PC-3 (cell line): Measurements from ENCODE around the gene HINT1.

ENCODE experiments used
- CTCF ChIP-seq: fragments of 300-600 bp; sonication (generic); conservative IDR thresholded peaks from 2 replicates; pipeline ENCODE4 v1.5.1; 2017; ENCODE audit warnings: antibody characterized with exemption, low read depth, mild to moderate bottlenecking, low read length
- EZH2 ChIP-seq: fragments of 300-600 bp; sonication (generic); IDR thresholded peaks from one replicate; pipeline ENCODE4 v1.6.1; 2017; ENCODE audit warnings: antibody characterized with exemption, mild to moderate bottlenecking, low read length; ENCODE audit not compliant: unreplicated experiment
- EZH2phosphoT487 ChIP-seq: fragments of 300-600 bp; sonication (generic); IDR thresholded peaks from 2 replicates; pipeline ENCODE4 v1.6.1; 2018; ENCODE audit warnings: mild to moderate bottlenecking, antibody characterized with exemption, low read length, borderline replicate concordance

DNA sequence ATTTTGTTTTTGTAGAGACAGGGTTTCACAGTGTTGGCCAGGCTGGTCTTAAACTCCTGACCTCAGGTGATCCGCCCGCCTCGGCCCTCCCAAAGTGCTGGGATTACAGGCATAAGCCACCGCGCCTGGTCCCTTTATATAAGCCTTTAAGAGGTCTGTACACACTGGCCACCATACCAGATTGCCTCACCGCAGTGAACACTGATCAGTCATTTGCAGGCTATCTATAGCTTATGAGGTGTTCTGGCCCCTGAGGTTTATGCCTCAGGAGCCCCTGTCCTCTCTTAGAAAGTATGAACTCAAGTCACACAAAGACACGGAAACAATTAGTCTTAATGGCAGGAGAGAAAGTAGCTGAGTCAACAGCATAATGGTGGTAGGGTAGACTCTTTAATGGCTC is 14.6 kb downstream of the HINT1 start:
- TF ChIP-seq CTCF (no peak), EZH2phosphoT487 (no peak), EZH2 (no peak)
